Measurements from ENCODE around the gene FOXL1. TPM values are rescaled to one million over a fixed set of nuclear protein-coding genes. Genes with fewer than 3 reads are reported as not detected.

The FOXL1 gene
- polyA plus RNA-seq, 2 of the 4 experiments (the other 2 are of a cell fraction), result 0.48 to 0.70 TPM

DNA sequence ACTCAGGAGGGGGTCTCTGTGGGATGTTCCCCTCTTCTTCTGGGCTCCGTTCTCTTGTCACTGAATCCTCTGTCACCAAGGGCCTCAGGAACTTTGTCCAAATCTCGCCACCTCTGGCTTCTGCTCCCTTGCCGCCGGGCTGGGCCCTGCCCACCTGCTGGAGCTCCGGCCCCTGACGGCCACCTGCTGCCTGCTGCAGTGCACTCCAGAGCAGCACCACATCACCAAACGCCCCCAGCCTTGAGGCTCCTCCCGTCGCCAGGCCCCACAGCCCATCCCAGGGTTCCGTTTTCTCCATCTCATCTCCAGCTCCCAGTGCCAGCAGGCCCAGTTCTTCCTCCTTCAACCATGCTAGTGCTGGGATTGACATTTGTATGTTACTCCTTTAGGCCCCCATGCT is 43.6 kb downstream of the FOXL1 start:
- POLR2A ChIA-PET, result no interaction called here
- CTCF ChIA-PET, result interaction anchor here (0.9 to 1.9 kb wide), 2 partner anchors 11 to 211 kb away, joined by 3 to 4 read pairs; no protein-coding TSS in a partner anchor
- TF ChIP-seq, protein P1, sequence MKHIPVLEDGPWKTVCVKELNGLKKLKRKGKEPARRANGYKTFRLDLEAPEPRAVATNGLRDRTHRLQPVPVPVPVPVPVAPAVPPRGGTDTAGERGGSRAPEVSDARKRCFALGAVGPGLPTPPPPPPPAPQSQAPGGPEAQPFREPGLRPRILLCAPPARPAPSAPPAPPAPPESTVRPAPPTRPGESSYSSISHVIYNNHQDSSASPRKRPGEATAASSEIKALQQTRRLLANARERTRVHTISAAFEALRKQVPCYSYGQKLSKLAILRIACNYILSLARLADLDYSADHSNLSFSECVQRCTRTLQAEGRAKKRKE (CRISPR knock-in tag; IDR thresholded peaks at IDR 0.05; ENCODE audit: low read depth), result no peak
- no peak for TF ChIP-seq ZNF302 (CRISPR knock-in tag; IDR thresholded peaks at IDR 0.05)
- no peak for TF ChIP-seq NFE2L2 (conservative IDR thresholded peaks at IDR 0.05; ENCODE audit: low read length)
- TF ChIP-seq, protein P2, sequence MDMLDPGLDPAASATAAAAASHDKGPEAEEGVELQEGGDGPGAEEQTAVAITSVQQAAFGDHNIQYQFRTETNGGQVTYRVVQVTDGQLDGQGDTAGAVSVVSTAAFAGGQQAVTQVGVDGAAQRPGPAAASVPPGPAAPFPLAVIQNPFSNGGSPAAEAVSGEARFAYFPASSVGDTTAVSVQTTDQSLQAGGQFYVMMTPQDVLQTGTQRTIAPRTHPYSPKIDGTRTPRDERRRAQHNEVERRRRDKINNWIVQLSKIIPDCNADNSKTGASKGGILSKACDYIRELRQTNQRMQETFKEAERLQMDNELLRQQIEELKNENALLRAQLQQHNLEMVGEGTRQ (IDR thresholded peaks at IDR 0.05), result no peak
- TF ChIP-seq HDAC2 (IDR thresholded peaks at IDR 0.05), result no peak
- TF ChIP-seq CHD4 (IDR thresholded peaks at IDR 0.05; ENCODE audit: borderline replicate concordance), result no peak
- TF ChIP-seq HOXA7 (CRISPR knock-in tag; IDR thresholded peaks at IDR 0.05), result no peak
- TF ChIP-seq RCOR1 (IDR thresholded peaks at IDR 0.05; ENCODE audit: low read depth, low read length), result no peak
- TF ChIP-seq TP53 (CRISPR knock-in tag; IDR thresholded peaks at IDR 0.05), result no peak
- TF ChIP-seq NR3C1 (IDR thresholded peaks at IDR 0.05), result no peak
- no peak for TF ChIP-seq RAD21 (conservative IDR thresholded peaks at IDR 0.05 in 1 of 2, IDR thresholded peaks at IDR 0.05 in 1 of 2)
- no peak for TF ChIP-seq PHF8 (IDR thresholded peaks at IDR 0.05; ENCODE audit: borderline replicate concordance, low read depth)
- TF ChIP-seq, protein P3, sequence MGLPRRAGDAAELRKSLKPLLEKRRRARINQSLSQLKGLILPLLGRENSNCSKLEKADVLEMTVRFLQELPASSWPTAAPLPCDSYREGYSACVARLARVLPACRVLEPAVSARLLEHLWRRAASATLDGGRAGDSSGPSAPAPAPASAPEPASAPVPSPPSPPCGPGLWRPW (IDR thresholded peaks at IDR 0.05), result no peak
- TF ChIP-seq TFCP2L1 (CRISPR knock-in tag; IDR thresholded peaks at IDR 0.05), result no peak
- H3K9me3 ChIP-seq, result no peaks in the 10 kb centered on the region
- DNase-seq (ENCODE audit: low read depth in 1 of 2, low spot score in 1 of 2) (no peak), ATAC-seq (no peak), FAIRE-seq (no peak)
- no peak overlapping the region for H3K4me3 ChIP-seq
- 84% methylated on average over 10 of the region's 10 CpGs for WGBS (ENCODE audit: missing lambda C conversion rate)
- H3K4me2 ChIP-seq, result no peak overlapping the region
- H3K4me1 ChIP-seq, result 0 out of 3 replicates have a peak, but pooled peaks cover 2% of the 10 kb centered on the region
- no peak overlapping the region for H3K27ac ChIP-seq

DNA sequence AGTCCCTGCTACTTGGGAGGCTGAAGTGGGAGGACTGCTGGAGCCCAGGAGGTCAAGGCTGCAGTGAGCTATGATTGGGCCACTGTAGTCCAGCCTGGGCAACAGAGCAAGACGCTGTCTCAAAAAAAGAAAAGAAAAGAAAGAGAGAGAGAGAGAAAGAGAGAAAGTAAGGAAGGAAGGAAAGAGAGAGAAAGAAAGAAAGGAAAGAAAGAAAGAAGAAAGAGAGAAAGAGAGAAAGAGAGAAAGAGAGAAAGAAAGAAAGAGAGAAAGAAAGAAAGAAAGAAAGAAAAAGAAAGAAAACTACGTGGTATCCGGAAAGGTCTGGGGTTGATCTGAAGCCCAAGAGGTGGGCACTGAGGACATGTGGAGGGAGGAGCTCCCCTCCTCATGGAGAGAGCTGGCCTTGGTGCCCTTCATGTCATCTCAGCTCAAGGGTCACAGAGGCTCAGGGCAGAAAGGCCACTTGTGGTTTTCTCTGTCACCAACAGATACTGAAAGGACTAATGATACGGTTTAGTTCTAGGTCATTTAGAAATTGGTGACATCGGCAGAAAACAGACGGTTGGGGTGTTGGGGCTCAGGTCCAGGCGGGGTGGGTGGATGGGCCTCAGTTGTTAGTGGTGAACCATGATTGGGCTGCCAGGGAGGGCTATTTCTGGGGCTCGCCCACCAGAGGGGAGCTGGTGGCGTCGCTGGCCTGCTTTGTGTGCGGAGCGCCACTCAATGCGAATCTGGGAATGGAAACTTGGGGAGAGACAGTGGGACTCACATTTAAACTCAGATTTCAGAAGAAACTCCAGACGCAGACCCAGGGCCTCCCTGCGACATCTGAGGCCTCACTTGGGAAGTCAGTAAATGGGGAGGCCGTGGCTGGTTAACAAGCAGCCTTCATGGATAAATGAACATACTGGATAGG is 44.6 kb downstream of the FOXL1 start:
- Histone ChIP-seq H3K4me2 (no peak overlapping the region), H3K27ac (no peak overlapping the region), H3K4me3 (no peak overlapping the region), H3K9me3 (no peaks in the 10 kb centered on the region), H3K4me1 (0 out of 3 replicates have a peak, but pooled peaks cover 2% of the 10 kb centered on the region)
- POLR2A ChIA-PET, result no interaction called here
- no peak for ATAC-seq
- TF ChIP-seq MAFK (IDR thresholded peaks at IDR 0.05; ENCODE audit: partially characterized antibody) (peak; percentile 42), SMC3 (IDR thresholded peaks at IDR 0.05) (no peak)
- CTCF ChIA-PET, result interaction anchor here (1.2 kb wide), 1 partner anchor 59 kb away, joined by 4 read pairs; no protein-coding TSS in a partner anchor
- FAIRE-seq, result no peak
- no peak for DNase-seq (ENCODE audit: low read depth in 1 of 2, low spot score in 1 of 2)
- WGBS (ENCODE audit: missing lambda C conversion rate), result 86% methylated on average over 16 of the region's 16 CpGs

DNA sequence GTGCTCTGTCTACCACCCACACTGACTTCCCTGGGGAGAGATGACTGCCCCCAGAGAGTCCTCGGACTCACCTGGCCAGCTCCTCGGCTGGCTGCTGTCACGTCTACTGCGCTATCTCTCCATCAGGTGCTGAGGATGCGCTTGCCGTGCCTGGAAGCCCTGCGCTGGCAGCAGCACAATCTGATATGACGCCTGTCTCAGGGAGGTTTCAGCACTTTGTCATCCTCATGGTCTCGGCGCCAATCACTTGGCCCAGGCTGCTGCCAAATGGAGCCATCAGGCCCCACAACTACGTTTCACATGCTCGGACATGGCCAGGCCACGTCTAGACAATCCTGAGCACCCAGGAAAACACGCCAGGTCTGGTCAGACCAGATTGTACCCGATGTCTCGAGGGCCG is 46.7 kb downstream of the FOXL1 start:
- Histone ChIP-seq H3K4me3 (no peak overlapping the region), H3K4me2 (no peak overlapping the region), H3K9me3 (no peaks in the 10 kb centered on the region), H3K4me1 (no peaks in the 10 kb centered on the region), H3K27ac (no peak overlapping the region)
- WGBS (ENCODE audit: missing lambda C conversion rate), result 86% methylated on average over 14 of the region's 17 CpGs
- POLR2A ChIA-PET, result no interaction called here
- FAIRE-seq (no peak), ATAC-seq (no peak), DNase-seq (ENCODE audit: low read depth in 1 of 2, low spot score in 1 of 2) (no peak)
- TF ChIP-seq HOXB5 (CRISPR knock-in tag; IDR thresholded peaks at IDR 0.05) (no peak), CBX2 (IDR thresholded peaks at IDR 0.05; ENCODE audit: borderline replicate concordance, low read depth) (no peak), TP53 (CRISPR knock-in tag; IDR thresholded peaks at IDR 0.05) (no peak)
- CTCF ChIA-PET, result interaction anchor here (1.3 kb wide), 1 partner anchor 20 kb away, joined by 3 read pairs; no protein-coding TSS in a partner anchor
